T-cell (primary cell): ENCODE results near the gene VCP. TPM values are rescaled to one million over a fixed set of nuclear protein-coding genes. Genes with fewer than 3 reads are reported as not detected.

Experiments
- ATAC-seq, 4 experiments: fragments of 200-7000 bp in 3 of 4; fragments of 150-1000 bp in 1 of 4; cut with Tn5 transposase; replicated peaks in 1 of 4; 1 replicate in 3 of 4; 2 replicates in 1 of 4; pipeline ENCODE4 v1.10.0; 2021; ENCODE audit warnings: moderate library complexity in 3 of 4, mild to moderate bottlenecking in 2 of 4, moderate number of reproducible peaks in 1 of 4
- CTCF ChIA-PET, 2 donors: fragments of 300-600 bp; sonication (Branson Sonifier 250); formaldehyde crosslinking; loops; one replicate each; lab custom pipeline; 2022; ENCODE audit warnings: antibody characterized with exemption in 2 of 2; lab: Charles Lee
- POLR2A ChIA-PET, 2 donors: fragments of 300-600 bp; sonication (Branson Sonifier 250); formaldehyde crosslinking; loops; one replicate each; lab custom pipeline; 2022; ENCODE audit warnings: antibody characterized with exemption in 2 of 2; lab: Charles Lee
- DNase-seq, 35 experiments: peaks; one replicate each; pipeline versions ENCODE4 v3.0.0 to v3.0.0-alpha.2; 2013 to 2023
- H3K27ac ChIP-seq: one replicate; pipeline ENCODE4 v1.5.1; 2013; ENCODE audit warnings: low read length
- H3K27me3 ChIP-seq, 2 experiments: replicated peaks in 1 of 2; 1 replicate in 1 of 2; 2 replicates in 1 of 2; pipeline versions ENCODE4 v1.6.1 to v1.7.0; 2013; ENCODE audit warnings: low read length in 1 of 2, mixed read lengths in 1 of 2; ENCODE audit not compliant: control insufficient read depth in 2 of 2, insufficient read depth in 2 of 2; ENCODE audit errors: extremely low read depth in 1 of 2
- H3K36me3 ChIP-seq, 2 donors: 1 replicate in 1 of 2; 2 replicates in 1 of 2; pipeline versions ENCODE4 v1.6.1 to v1.7.0; 2013; ENCODE audit warnings: low read length in 1 of 2; ENCODE audit not compliant: control insufficient read depth in 2 of 2, insufficient read depth in 1 of 2; ENCODE audit errors: extremely low read depth in 1 of 2
- H3K4me1 ChIP-seq, 2 experiments: 1 replicate in 1 of 2; 2 replicates in 1 of 2; pipeline versions ENCODE4 v1.6.1 to v1.7.0; 2013; ENCODE audit warnings: low read length in 2 of 2, mixed read lengths in 1 of 2; ENCODE audit not compliant: insufficient read depth in 2 of 2, control insufficient read depth in 1 of 2; ENCODE audit errors: extremely low read depth in 1 of 2
- H3K4me3 ChIP-seq, 2 donors: 1 replicate in 1 of 2; 2 replicates in 1 of 2; pipeline versions ENCODE4 v1.5.1 to v1.7.0; 2013; ENCODE audit warnings: mild to moderate bottlenecking in 2 of 2, low read length in 1 of 2, moderate library complexity in 1 of 2; ENCODE audit not compliant: control insufficient read depth in 1 of 2; ENCODE audit errors: extremely low read depth in 1 of 2
- H3K9me3 ChIP-seq: 2 replicates; pipeline ENCODE4 v1.7.0; 2013
- H3K27ac Mint-ChIP-seq, 2 donors: one replicate each; pipeline ENCODE4 v1.8.0; 2020 to 2021; ENCODE audit warnings: mild to moderate bottlenecking in 2 of 2, mixed read lengths in 2 of 2
- H3K27me3 Mint-ChIP-seq, 2 donors: one replicate each; pipeline ENCODE4 v1.8.0; 2021 to 2022; ENCODE audit warnings: mixed read lengths in 2 of 2
- H3K36me3 Mint-ChIP-seq: one replicate; pipeline ENCODE4 v1.8.0; 2021; ENCODE audit warnings: mixed read lengths
- H3K4me1 Mint-ChIP-seq, 3 donors: one replicate each; pipeline ENCODE4 v1.8.0; 2020 to 2022; ENCODE audit warnings: mixed read lengths in 3 of 3, mild to moderate bottlenecking in 1 of 3
- H3K4me3 Mint-ChIP-seq, 3 donors: one replicate each; pipeline ENCODE4 v1.8.0; 2020 to 2022; ENCODE audit warnings: mild to moderate bottlenecking in 3 of 3, mixed read lengths in 3 of 3, moderate library complexity in 3 of 3
- H3K9me3 Mint-ChIP-seq, 3 donors: one replicate each; pipeline ENCODE4 v1.8.0; 2020 to 2022; ENCODE audit warnings: mixed read lengths in 3 of 3
- WGBS: methylation state at CpG from one replicate; pipeline ENCODE4 v1.1.5; 2013; ENCODE audit warnings: missing lambda C conversion rate; ENCODE audit not compliant: insufficient coverage; 5-methylcytosine and 5-hydroxymethylcytosine counted together
- total RNA-seq, 35 experiments: library from RNA in 6 of 35; stranded (reverse) in 6 of 35; fragments of 120-200 nt in 1 of 35; gene quantifications; one replicate each; pipeline versions ENCODE4 v1.2.1 to v1.2.4 and lab custom pipeline; 2013 to 2026

Gene VCP
- total RNA-seq, 5 donors from 2014 or later (not counting 1 experiment from before 2014, with no cell fraction given): 141 to 232 (median 167) TPM

- ChIA-PET POLR2A (no interaction called here), CTCF (no interaction called here)
- no peak overlapping the region for H3K27ac ChIP-seq
- H3K9me3 ChIP-seq: no peaks in the 10 kb centered on the region
- no peaks in the 10 kb centered on the region for H3K27me3 ChIP-seq
- no peak overlapping the region for H3K4me3 ChIP-seq
- Mint-ChIP-seq H3K27ac (peak overlapping the region in 1 of 2 donors; percentile 22), H3K4me1 (peaks cover 32 to 41% (median 38%) of the 10 kb centered on the region in 3 donors), H3K4me3 (no peak overlapping the region), H3K9me3 (no peaks in the 10 kb centered on the region), H3K36me3 (peaks cover 15% of the 10 kb centered on the region), H3K27me3 (no peaks in the 10 kb centered on the region)
- H3K4me1 ChIP-seq: peaks cover 12 to 28% of the 10 kb centered on the region in 2 experiments
- peaks cover 9 to 52% of the 10 kb centered on the region in 2 donors for H3K36me3 ChIP-seq
- no peak for ATAC-seq
- WGBS: 94% methylated on average over 11 of the region's 12 CpGs
- no peak for DNase-seq
Measured at GRCh38 chr9:35105126-35105525, 32.7 kb upstream of the VCP start.

GRCh38 chr9:35104586-35104985 is 32.2 kb upstream of the VCP start:
- no peak for DNase-seq
- H3K27me3 ChIP-seq: no peaks in the 10 kb centered on the region
- H3K4me3 Mint-ChIP-seq: no peak overlapping the region
- no peak overlapping the region for H3K27ac ChIP-seq
- no peak for ATAC-seq
- H3K4me1 ChIP-seq: peaks cover 12 to 27% of the 10 kb centered on the region in 2 experiments
- peaks cover 20% of the 10 kb centered on the region for H3K36me3 Mint-ChIP-seq
- peak overlapping the region in 1 of 2 donors; percentile 22 for H3K27ac Mint-ChIP-seq
- no peaks in the 10 kb centered on the region for H3K27me3 Mint-ChIP-seq
- WGBS: no CpG with 5 or more reads among the region's 4 CpGs
- peaks cover 9 to 57% of the 10 kb centered on the region in 2 donors for H3K36me3 ChIP-seq
- ChIA-PET POLR2A (no interaction called here), CTCF (no interaction called here)
- H3K4me1 Mint-ChIP-seq: peaks cover 28 to 38% (median 36%) of the 10 kb centered on the region in 3 donors
- H3K4me3 ChIP-seq: no peak overlapping the region
- no peaks in the 10 kb centered on the region for H3K9me3 Mint-ChIP-seq
- no peaks in the 10 kb centered on the region for H3K9me3 ChIP-seq

DNA sequence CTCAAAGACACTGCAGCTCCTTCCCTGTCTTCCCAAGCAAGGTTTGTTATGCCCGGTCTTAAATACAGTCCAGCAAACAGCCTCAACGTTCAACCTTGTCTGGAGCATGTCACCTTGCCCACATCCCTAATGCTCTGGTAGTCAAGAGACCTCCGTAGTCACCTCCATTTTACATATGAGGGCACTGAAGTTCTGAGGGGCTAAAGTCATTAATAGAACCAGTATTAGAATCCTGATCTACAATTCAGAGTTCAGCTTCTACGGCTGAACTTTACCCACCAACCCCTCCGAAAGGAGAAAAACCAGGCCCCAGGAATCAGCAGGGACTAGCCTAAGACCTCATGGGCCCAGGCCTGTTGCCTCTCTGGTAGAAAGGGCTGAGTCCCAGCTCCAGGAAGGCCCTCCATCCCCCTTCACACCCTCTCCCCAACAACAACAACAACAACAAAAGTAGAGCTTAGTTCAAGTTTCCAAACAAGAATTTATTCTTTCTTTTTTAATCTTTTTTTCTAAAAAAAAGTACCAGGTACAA is 31.3 kb upstream of the VCP start:
- peak overlapping the region; percentile 71 for H3K27ac ChIP-seq
- Mint-ChIP-seq H3K4me1 (peaks cover 28 to 38% (median 36%) of the 10 kb centered on the region in 3 donors), H3K4me3 (peak overlapping the region; percentile 84 to 96 (median 89)), H3K9me3 (no peaks in the 10 kb centered on the region), H3K27me3 (no peaks in the 10 kb centered on the region), H3K36me3 (peaks cover 22% of the 10 kb centered on the region), H3K27ac (peak overlapping the region; percentile 89 to 98)
- DNase-seq (no peak), ATAC-seq (no peak)
- H3K27me3 ChIP-seq: no peaks in the 10 kb centered on the region
- ChIA-PET POLR2A (interaction anchor here (0.9 to 1.5 kb wide), 4 partner anchors 9 to 67 kb away, joined by 3 to 5 read pairs (median 4); no protein-coding TSS in a partner anchor), CTCF (interaction anchor here in 1 of 2 donors (0.6 to 2.3 kb wide), 9 partner anchors 8 to 204 kb away, joined by 3 to 14 read pairs (median 6); partner anchors contain the start of genes ATOSB and FANCG)
- 72% methylated on average over 5 of the region's 5 CpGs for WGBS
- no peaks in the 10 kb centered on the region for H3K9me3 ChIP-seq
- peaks cover 9 to 60% of the 10 kb centered on the region in 2 donors for H3K36me3 ChIP-seq
- peak overlapping the region; percentile 91 to 95 for H3K4me3 ChIP-seq
- peaks cover 12 to 27% of the 10 kb centered on the region in 2 experiments for H3K4me1 ChIP-seq

- H3K4me1 ChIP-seq: peaks cover 12 to 27% of the 10 kb centered on the region in 2 experiments
- ATAC-seq (peak; percentile 98 to 99 (median 99)), DNase-seq (peak; percentile 75 to 95 (median 91))
- peaks cover 22% of the 10 kb centered on the region for H3K36me3 Mint-ChIP-seq
- ChIA-PET CTCF (interaction anchor here in 1 of 2 donors (0.7 to 2.3 kb wide), 9 partner anchors 8 to 203 kb away, joined by 3 to 14 read pairs (median 5); partner anchors contain the start of genes ATOSB and FANCG), POLR2A (interaction anchor here (0.6 to 1.5 kb wide), 5 partner anchors 9 to 775 kb away, joined by 3 to 5 read pairs (median 3); no protein-coding TSS in a partner anchor)
- H3K36me3 ChIP-seq: peaks cover 9 to 57% of the 10 kb centered on the region in 2 donors
- H3K9me3 ChIP-seq: no peaks in the 10 kb centered on the region
- H3K27me3 Mint-ChIP-seq: no peaks in the 10 kb centered on the region
- no peaks in the 10 kb centered on the region for H3K27me3 ChIP-seq
- peak within 1 kb of the TSS; percentile 71 for H3K27ac ChIP-seq
- peak within 1 kb of the TSS; percentile 89 to 98 for H3K27ac Mint-ChIP-seq
- H3K4me1 Mint-ChIP-seq: peaks cover 28 to 38% (median 36%) of the 10 kb centered on the region in 3 donors
- H3K4me3 Mint-ChIP-seq: peak within 1 kb of the TSS; percentile 84 to 96 (median 89)
- under 1% methylated on average over 54 of the region's 57 CpGs for WGBS
- H3K9me3 Mint-ChIP-seq: no peaks in the 10 kb centered on the region
- H3K4me3 ChIP-seq: peak within 1 kb of the TSS; percentile 91 to 95
Measured at GRCh38 chr9:35102769-35103659, 30.6 kb upstream of the VCP start, which contains the start of gene STOML2. STOML2 (minus strand) TSS chr9:35103131; CDS start chr9:35103094, 37 bp downstream.

- peak overlapping the region; percentile 91 to 95 for H3K4me3 ChIP-seq
- ATAC-seq (peak in 2 of 4 experiments; percentile 29 to 30), DNase-seq (peak in 1 of 35 experiments; percentile 21)
- peaks cover 9 to 52% of the 10 kb centered on the region in 2 donors for H3K36me3 ChIP-seq
- CTCF ChIA-PET: interaction anchor here in 1 of 2 donors (0.7 to 2.3 kb wide), 10 partner anchors 8 to 203 kb away, joined by 3 to 14 read pairs (median 4); partner anchors contain the start of genes ATOSB, FANCG and UNC13B
- H3K9me3 ChIP-seq: no peaks in the 10 kb centered on the region
- H3K27me3 Mint-ChIP-seq: no peaks in the 10 kb centered on the region
- peak overlapping the region; percentile 89 to 98 for H3K27ac Mint-ChIP-seq
- H3K4me1 ChIP-seq: peaks cover 12 to 27% of the 10 kb centered on the region in 2 experiments
- POLR2A ChIA-PET: interaction anchor here (0.6 to 1.5 kb wide), 3 partner anchors 10 to 775 kb away, joined by 3 to 5 read pairs (median 5); no protein-coding TSS in a partner anchor
- H3K4me3 Mint-ChIP-seq: peak overlapping the region; percentile 84 to 96 (median 89)
- no peaks in the 10 kb centered on the region for H3K9me3 Mint-ChIP-seq
- 8% methylated on average over 10 of the region's 10 CpGs for WGBS
- peaks cover 28 to 38% (median 38%) of the 10 kb centered on the region in 3 donors for H3K4me1 Mint-ChIP-seq
- H3K27me3 ChIP-seq: no peaks in the 10 kb centered on the region
- H3K36me3 Mint-ChIP-seq: peaks cover 22% of the 10 kb centered on the region
- peak overlapping the region; percentile 71 for H3K27ac ChIP-seq
Measured at GRCh38 chr9:35102465-35102768, 30.0 kb upstream of the VCP start.
